IPS-15b (cell line): ENCODE results near the gene GPR135.

ENCODE experiments used
- H3K27me3 ChIP-seq: one replicate; pipeline ENCODE4 v1.6.1; 2013; ENCODE audit warnings: low read length; ENCODE audit not compliant: control insufficient read depth, insufficient read depth
- H3K36me3 ChIP-seq: one replicate; pipeline ENCODE4 v1.6.1; 2013; ENCODE audit warnings: low read length; ENCODE audit not compliant: control insufficient read depth, insufficient read depth
- H3K4me1 ChIP-seq: one replicate; pipeline ENCODE4 v1.6.1; 2013; ENCODE audit warnings: mild to moderate bottlenecking, low read length; ENCODE audit not compliant: control insufficient read depth, insufficient read depth
- H3K4me3 ChIP-seq: one replicate; pipeline ENCODE4 v1.5.1; 2013; ENCODE audit warnings: low read depth, low read length
- H3K9ac ChIP-seq: one replicate; pipeline ENCODE4 v1.6.1; 2013; ENCODE audit warnings: low read depth, mild to moderate bottlenecking, low read length
- H3K9me3 ChIP-seq: one replicate; pipeline ENCODE4 v1.6.1; 2013; ENCODE audit warnings: mild to moderate bottlenecking, low read length; ENCODE audit not compliant: control insufficient read depth, insufficient read depth

Gene GPR135

DNA sequence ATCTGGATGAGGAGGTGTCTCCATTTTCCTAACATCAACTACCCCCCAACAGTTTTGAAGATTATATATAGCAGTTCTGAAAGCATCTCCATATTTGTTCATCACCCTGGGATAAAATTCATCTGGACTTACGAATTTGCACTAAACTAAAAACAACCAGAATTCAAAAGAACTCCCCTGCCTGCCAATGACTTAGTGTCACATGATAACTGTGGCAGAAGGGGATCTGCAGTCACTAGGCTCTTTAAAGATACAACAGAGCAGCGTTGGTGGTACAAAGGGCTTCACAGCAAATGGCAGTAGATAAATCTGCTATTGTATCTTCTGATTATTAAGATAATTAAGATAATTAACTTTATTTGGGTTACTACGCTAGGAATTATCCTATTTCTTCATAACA, 30.1 kb downstream of the GPR135 start:
- Histone ChIP-seq H3K9ac (no peak overlapping the region), H3K4me3 (no peak overlapping the region), H3K36me3 (no peaks in the 10 kb centered on the region), H3K4me1 (no peaks in the 10 kb centered on the region), H3K27me3 (no peaks in the 10 kb centered on the region), H3K9me3 (no peaks in the 10 kb centered on the region)

DNA sequence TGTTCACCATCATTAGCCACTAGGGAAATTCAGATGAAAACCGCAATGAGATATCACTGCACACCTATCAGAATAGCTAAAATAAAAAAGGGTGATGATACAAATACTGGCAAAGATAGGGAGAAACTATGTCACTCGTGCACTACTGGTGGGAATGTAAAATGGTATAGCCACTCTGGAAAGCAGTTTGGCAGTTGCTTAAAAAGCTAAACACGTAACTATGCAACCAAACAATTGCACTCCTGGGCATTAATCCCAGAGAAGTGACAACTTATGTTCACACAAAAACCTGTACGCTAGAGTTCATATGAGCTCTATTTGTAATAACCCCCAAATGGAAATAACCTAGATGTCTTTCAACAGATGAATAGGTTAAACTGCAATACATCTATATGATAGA, 35.4 kb downstream of the GPR135 start:
- H3K4me3 ChIP-seq: no peak overlapping the region
- no peaks in the 10 kb centered on the region for H3K9me3 ChIP-seq
- H3K36me3 ChIP-seq: no peaks in the 10 kb centered on the region
- no peaks in the 10 kb centered on the region for H3K4me1 ChIP-seq
- H3K27me3 ChIP-seq: no peaks in the 10 kb centered on the region
- H3K9ac ChIP-seq: no peak overlapping the region

DNA sequence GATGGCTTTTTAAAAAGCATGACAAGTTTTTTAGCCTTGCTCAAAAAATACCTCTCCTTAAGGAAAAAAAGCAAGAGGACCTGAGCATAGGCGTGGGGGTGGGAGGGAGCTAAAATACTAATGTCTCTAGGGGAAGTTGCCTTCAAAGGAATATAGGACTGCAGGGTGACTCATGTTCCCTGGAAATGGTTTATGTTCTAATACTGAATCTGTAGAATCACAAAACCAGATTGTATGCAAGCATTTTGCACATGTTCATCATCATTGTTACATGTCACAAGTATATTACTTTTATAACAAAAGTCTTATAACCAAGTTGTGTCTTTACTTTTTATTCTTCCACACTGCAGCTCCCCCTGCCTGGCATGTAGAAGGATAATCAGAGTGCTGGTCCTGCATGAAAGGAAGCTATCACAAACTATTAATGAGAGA, 36.6 kb downstream of the GPR135 start:
- Histone ChIP-seq H3K4me1 (no peaks in the 10 kb centered on the region), H3K4me3 (no peak overlapping the region), H3K9me3 (no peaks in the 10 kb centered on the region), H3K36me3 (no peaks in the 10 kb centered on the region), H3K9ac (no peak overlapping the region), H3K27me3 (no peaks in the 10 kb centered on the region)

DNA sequence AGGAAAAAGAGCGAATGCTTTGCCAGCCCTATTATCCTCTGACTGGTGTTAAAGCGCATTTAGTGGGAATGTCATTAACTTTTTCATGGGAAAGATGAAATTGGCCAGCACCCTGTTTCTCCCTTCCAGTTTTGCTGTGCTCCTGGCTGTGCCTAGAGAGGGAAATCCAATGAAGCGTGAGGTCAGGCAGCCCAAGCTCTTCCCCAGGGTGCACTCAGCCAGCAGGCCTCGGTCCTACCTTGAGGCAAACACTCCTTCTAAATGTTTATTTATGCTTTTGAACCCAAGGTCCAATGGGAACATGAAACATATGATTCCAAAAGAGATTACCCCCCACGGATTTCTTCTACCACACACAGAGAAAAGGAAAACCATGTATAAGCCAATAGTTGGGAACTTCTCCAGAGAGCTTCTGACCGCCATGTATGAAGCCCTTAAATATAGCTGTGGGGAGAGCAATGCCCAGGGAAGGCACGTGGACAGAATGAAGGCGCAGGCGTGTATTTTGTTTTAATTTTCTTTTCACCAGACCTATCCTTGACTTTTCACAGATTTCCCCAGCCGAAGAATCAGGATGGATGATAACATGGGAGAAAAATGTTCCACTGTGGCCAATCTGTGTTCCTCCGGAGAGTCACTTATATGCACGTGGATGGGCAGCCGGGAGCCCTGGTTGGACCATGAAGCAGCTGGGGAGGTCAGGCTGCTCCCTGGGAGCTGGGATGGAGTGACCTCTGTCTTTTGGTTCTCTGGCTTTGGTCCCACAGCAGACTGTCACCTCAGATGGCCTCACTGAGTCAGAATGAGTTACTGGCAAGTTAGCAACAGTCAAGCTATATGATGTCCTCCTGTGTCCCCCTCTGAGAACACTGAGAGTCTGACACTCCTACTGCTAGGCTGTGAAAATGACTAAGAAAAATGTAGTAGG, 37.3 kb downstream of the GPR135 start:
- Histone ChIP-seq H3K9ac (no peak overlapping the region), H3K27me3 (no peaks in the 10 kb centered on the region), H3K4me1 (no peaks in the 10 kb centered on the region), H3K9me3 (no peaks in the 10 kb centered on the region), H3K36me3 (no peaks in the 10 kb centered on the region), H3K4me3 (no peak overlapping the region)

DNA sequence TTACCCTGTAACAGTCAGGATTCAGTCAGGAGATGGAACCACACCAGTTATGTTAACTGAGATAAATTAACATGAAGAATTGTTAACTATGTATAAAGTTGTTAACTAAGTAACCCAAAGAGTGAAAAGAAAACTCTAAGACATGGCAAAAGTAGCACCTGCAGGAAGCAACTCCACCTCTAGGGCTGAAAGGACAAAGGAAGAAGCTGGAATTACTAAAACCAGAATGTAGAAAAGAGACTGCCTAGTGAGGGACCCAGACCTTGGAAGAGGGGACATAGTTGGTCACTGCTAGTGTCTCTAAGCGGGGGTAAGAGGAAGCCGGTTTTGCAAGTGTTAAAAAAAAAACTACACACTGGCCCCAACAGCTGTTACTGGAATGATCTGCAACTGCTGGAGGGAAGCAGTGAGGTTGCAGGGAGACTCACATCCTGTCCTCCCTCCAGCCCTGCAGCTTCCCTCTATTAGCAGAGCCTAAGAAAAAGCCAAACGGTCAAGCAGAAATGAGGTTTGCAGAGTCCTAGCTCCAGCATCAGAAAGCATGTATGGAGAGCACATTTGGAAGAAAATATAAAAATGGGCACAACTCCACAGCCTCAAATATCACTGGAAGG, 39.8 kb downstream of the GPR135 start:
- H3K27me3 ChIP-seq: no peaks in the 10 kb centered on the region
- no peaks in the 10 kb centered on the region for H3K9me3 ChIP-seq
- no peak overlapping the region for H3K9ac ChIP-seq
- no peaks in the 10 kb centered on the region for H3K36me3 ChIP-seq
- H3K4me1 ChIP-seq: no peaks in the 10 kb centered on the region
- H3K4me3 ChIP-seq: no peak overlapping the region

DNA sequence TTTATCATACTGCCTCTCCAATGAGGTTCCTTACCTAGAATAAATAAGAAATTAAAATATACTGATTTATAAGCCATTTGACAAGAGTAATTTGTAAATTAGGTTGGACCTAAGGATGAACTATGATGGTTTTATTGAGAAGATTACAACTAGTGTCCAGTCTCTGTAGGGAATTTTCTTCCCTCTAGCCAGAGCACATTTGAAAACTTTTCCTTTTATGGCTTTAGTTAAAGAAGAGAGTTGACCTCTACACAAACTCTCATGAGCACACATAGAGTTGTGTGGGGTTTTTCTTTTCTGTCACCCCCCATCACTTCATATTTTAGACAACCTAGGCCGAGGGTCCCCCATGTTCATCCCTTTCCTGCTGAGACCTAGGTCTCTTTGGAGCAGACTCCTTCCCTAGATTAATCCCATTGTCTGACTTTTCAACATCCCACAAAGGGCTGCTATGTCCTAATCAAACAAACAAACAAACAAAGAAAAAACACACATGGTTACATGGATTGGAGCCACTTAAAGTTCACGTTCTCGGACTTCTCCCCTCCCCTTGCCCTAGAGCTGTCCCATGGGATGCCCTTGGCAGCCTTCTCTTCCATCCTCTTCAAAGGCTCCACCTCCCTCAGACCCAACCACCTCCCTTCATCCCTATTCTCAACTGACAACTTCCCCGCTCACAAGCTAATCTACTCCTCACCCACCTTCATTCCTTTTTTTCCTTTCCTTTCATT, 40.7 kb downstream of the GPR135 start:
- Histone ChIP-seq H3K4me3 (no peak overlapping the region), H3K36me3 (no peaks in the 10 kb centered on the region), H3K9me3 (no peaks in the 10 kb centered on the region), H3K27me3 (no peaks in the 10 kb centered on the region), H3K4me1 (no peaks in the 10 kb centered on the region), H3K9ac (no peak overlapping the region)

DNA sequence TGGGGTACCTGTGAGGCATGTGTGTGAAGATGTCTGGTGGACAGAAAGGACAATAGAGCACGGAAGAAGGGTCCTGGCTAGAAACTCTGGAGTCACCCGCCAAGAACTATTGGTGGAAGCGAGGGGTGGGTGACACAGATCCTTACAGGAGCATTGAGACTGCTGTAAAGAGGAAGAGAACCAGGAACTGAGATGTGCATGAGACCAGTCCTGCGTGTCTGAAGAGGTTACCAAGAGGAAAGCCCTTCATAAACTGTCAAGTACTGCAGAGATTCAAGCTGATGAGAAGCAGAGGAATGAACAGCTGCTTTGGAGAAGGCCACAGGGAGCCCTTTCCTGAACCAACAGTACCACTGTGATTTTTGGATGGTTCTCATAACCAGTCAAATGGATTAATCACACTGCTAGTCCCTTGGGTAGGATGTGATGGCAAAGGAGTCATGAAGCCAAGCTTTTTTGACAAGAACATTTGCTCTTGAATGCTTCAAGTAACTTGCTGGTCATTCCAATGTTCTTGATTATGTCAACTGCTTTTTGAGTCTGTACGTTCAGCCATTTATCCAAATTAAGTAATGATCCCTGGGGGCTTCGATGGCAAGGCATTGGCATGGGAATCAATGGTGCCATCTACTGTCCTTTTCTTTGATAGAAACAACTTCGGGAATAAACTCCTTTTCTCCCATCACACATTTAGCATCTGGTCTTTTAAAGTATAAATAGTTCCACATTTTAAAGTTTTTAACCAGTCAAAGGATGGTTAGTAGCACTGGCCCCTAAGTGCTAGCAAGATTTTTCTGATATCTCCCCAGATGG, 42.9 kb downstream of the GPR135 start:
- Histone ChIP-seq H3K9me3 (no peaks in the 10 kb centered on the region), H3K4me3 (no peak overlapping the region), H3K4me1 (no peaks in the 10 kb centered on the region), H3K9ac (no peak overlapping the region), H3K36me3 (no peaks in the 10 kb centered on the region), H3K27me3 (no peaks in the 10 kb centered on the region)

DNA sequence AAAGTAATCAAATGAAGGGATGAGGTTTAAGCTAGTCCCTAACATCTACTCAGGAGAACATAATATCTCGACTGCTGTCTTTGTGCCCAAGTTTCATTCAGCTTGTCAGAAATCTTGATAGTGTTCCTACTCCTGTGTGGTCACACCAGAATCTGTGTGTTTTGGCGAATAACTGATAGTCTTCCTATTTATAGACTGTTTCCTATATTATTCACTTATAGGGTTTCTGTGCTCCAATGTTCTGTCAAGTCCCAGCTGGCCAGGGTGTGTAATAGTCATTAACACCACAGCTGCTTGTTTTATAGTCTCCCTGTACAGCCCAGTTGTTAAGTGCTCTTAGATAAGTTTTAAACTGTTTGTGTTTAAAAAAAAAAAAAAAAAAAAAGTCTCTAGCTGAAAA, 45.9 kb downstream of the GPR135 start:
- Histone ChIP-seq H3K4me3 (no peak overlapping the region), H3K4me1 (no peaks in the 10 kb centered on the region), H3K9me3 (no peaks in the 10 kb centered on the region), H3K9ac (no peak overlapping the region), H3K27me3 (no peaks in the 10 kb centered on the region), H3K36me3 (no peaks in the 10 kb centered on the region)

DNA sequence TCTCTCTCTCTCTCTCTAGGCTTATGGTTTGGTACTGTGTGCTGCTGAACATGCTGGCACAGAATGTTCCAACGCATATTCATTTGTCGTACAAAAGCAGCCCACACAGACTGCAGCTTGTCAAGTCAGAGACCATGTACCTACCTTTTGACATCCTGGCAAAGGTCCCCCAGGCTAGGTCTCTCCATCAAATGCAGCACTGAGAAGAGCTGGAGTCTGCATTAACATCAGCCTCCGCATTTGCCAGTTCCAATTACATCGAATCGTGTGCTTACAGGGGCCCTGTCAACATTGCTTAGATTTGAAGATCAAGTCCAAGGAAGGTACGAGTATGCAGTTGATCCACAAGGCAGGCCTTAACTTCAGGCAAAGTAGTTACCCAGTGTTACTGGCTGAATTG, 47.9 kb downstream of the GPR135 start:
- H3K36me3 ChIP-seq: no peaks in the 10 kb centered on the region
- H3K9me3 ChIP-seq: no peaks in the 10 kb centered on the region
- H3K4me3 ChIP-seq: no peak overlapping the region
- H3K9ac ChIP-seq: no peak overlapping the region
- no peaks in the 10 kb centered on the region for H3K27me3 ChIP-seq
- H3K4me1 ChIP-seq: no peaks in the 10 kb centered on the region

DNA sequence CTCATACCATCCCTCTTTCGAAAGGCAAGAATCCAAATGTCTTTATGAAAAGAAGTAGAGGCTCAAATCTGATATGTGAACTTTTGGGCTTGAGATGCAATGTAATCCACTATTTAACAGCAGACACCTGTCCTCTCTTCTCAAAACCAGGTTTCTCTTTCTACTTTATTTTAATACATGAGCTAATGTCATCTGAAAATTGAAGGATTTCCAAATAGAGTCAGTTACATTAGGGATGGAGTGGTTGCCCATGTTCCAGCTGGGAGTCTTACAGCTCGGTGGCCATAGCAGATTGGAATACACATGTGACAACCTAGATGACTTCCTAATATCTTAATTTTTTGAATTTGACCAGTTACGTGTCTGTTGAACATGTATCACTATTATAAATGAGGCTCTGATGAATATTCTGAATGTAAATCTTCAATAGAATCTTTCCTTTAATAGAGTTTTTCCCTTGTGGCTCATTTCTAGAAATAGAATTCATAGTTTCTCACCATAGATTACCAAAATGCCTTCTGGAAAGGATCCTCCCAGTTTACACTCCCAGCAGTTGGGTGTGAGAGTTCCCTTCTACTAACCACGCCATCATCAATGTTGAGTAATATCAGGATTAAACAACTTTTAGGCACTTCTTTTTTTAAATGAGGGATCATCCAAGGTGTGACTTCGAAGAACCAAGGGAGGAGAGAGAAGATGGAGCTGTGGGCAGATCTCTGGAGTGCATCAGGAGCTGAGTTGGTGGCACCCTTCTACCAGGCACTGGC, 49.2 kb downstream of the GPR135 start:
- Histone ChIP-seq H3K4me3 (no peak overlapping the region), H3K9me3 (no peaks in the 10 kb centered on the region), H3K9ac (no peak overlapping the region), H3K4me1 (no peaks in the 10 kb centered on the region), H3K27me3 (no peaks in the 10 kb centered on the region), H3K36me3 (no peaks in the 10 kb centered on the region)
